A673 (cell line): ENCODE data around the gene HSPB1.

Experiments
- CTCF ChIP-seq: fragments of 300-800, 200-600 bp; sonication (generic); conservative IDR thresholded peaks from 2 replicates; pipeline ENCODE4 v1.5.1; 2017; ENCODE audit warnings: low read depth, mild to moderate bottlenecking, antibody characterized with exemption, low read length, moderate library complexity, mixed read lengths
- EZH2 ChIP-seq: fragments of 200-600 bp; sonication (generic); IDR thresholded peaks from 2 replicates; pipeline ENCODE4 v1.6.1; 2017; ENCODE audit warnings: borderline replicate concordance, low read depth, mild to moderate bottlenecking, mixed read lengths, antibody characterized with exemption, low read length; ENCODE audit not compliant: poor library complexity, severe bottlenecking

- TF ChIP-seq CTCF (no peak), EZH2 (no peak)
Measured at GRCh38 chr7:76326646-76327233, 24.3 kb downstream of the HSPB1 start.
